Suprapubic skin (tissue), 4 donors: Measurements from ENCODE around the gene CLDN6. TPM values are rescaled to one million over a fixed set of nuclear protein-coding genes. Genes with fewer than 3 reads are reported as not detected.

ENCODE experiments used
- DNase-seq, 2 donors: peaks; one replicate each; pipeline ENCODE4 v3.0.0-alpha.2; 2019; ENCODE audit warnings: low spot score in 2 of 2
- H3K27ac ChIP-seq: fragments of 200-600 bp; sonication (generic); one replicate; pipeline ENCODE4 v1.5.1; 2019
- H3K27me3 ChIP-seq: fragments of 200-600 bp; sonication (generic); one replicate; pipeline ENCODE4 v1.5.1; 2019
- H3K36me3 ChIP-seq: fragments of 200-600 bp; sonication (generic); one replicate; pipeline ENCODE4 v1.5.1; 2019
- H3K4me1 ChIP-seq: fragments of 200-600 bp; sonication (generic); one replicate; pipeline ENCODE4 v1.5.1; 2019
- H3K4me3 ChIP-seq: fragments of 200-600 bp; sonication (generic); one replicate; pipeline ENCODE4 v1.5.1; 2019; ENCODE audit warnings: mild to moderate bottlenecking
- H3K9me3 ChIP-seq: fragments of 200-600 bp; sonication (generic); one replicate; pipeline ENCODE4 v1.5.1; 2019
- EP300 ChIP-seq: sonication (generic); formaldehyde crosslinking; IDR thresholded peaks from one replicate; pipeline ENCODE4 v1.6.1; 2017; ENCODE audit warnings: antibody characterized with exemption
- POLR2A ChIP-seq, 2 donors: fragments of 450-650 bp; IDR thresholded peaks; one replicate each; pipeline ENCODE4 v1.6.1; 2017; ENCODE audit warnings: antibody characterized with exemption in 2 of 2, mild to moderate bottlenecking in 2 of 2, moderate library complexity in 2 of 2
- POLR2AphosphoS5 ChIP-seq, 3 donors: sonication (generic); formaldehyde crosslinking; IDR thresholded peaks; one replicate each; pipeline ENCODE4 v1.6.1; 2017; ENCODE audit warnings: antibody characterized with exemption in 3 of 3
- WGBS: methylation state at CpG from one replicate; pipeline ENCODE4 v1.1.5; 2018; 5-methylcytosine and 5-hydroxymethylcytosine counted together
- total RNA-seq, 4 donors: library from RNA; depleted of rRNA; stranded (reverse); fragments of >200 nt; gene quantifications; one replicate each; pipeline ENCODE4 v1.1.0, GENCODE V29; 2016
- TF ChIP-seq, protein P1 (sequence below), 2 donors: fragments of 200-600 bp in 1 of 2; fragments of 450-650 bp in 1 of 2; sonication (generic) in 1 of 2; IDR thresholded peaks; one replicate each; pipeline ENCODE4 v1.5.1; 2016 to 2019; ENCODE audit warnings: antibody characterized with exemption in 2 of 2, mild to moderate bottlenecking in 1 of 2, moderate library complexity in 1 of 2

Gene CLDN6
- total RNA-seq, 4 donors from 2014 or later: not detected

DNA sequence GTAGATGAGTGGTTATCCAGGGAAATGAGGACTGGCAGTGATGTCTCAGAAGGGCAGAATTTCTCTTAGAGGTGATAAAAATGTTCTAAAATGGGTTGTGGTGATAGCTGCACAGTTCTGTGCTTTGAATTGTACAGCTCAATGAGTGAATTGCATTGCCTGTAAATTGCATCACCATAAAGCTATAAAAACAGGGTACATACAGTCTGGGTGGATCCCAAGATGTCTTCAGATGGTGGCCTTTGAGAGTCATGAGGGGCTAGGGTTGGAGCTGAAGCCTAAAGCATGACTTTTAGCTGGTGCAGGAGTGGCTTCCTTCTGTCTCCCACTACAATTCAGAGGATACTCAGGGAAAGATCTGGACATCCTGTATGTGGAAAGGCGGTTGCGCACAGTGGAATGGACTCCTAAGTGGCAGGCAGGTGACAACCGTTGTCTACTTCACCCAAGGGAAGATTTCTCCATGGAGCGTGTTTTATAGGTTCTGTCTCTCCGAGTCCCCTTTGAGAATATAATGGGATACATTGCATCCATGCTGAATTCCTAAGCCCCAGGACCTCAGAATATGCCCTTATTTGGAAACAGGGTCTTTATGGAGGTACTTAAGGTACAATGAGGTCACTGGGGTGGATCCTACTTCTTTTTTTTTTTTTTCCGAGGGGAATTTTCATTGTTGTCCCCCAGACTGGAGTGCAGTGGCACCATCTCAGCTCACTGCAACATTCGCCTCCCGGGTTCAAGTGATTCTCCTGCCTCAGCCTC, 45.8 kb upstream of the CLDN6 start:
- Histone ChIP-seq H3K27me3 (no peaks in the 10 kb centered on the region), H3K27ac (no peak overlapping the region), H3K4me1 (peaks cover 45% of the 10 kb centered on the region), H3K36me3 (no peaks in the 10 kb centered on the region), H3K4me3 (no peak overlapping the region), H3K9me3 (no peaks in the 10 kb centered on the region)
- WGBS: 97% methylated on average over 8 of the region's 8 CpGs
- no peak for DNase-seq
- no peak for TF ChIP-seq POLR2AphosphoS5 (IDR thresholded peaks at IDR 0.05)
- no peak for TF ChIP-seq POLR2A (IDR thresholded peaks at IDR 0.05)
- TF ChIP-seq, protein P1, sequence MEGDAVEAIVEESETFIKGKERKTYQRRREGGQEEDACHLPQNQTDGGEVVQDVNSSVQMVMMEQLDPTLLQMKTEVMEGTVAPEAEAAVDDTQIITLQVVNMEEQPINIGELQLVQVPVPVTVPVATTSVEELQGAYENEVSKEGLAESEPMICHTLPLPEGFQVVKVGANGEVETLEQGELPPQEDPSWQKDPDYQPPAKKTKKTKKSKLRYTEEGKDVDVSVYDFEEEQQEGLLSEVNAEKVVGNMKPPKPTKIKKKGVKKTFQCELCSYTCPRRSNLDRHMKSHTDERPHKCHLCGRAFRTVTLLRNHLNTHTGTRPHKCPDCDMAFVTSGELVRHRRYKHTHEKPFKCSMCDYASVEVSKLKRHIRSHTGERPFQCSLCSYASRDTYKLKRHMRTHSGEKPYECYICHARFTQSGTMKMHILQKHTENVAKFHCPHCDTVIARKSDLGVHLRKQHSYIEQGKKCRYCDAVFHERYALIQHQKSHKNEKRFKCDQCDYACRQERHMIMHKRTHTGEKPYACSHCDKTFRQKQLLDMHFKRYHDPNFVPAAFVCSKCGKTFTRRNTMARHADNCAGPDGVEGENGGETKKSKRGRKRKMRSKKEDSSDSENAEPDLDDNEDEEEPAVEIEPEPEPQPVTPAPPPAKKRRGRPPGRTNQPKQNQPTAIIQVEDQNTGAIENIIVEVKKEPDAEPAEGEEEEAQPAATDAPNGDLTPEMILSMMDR (IDR thresholded peaks at IDR 0.05): no peak

DNA sequence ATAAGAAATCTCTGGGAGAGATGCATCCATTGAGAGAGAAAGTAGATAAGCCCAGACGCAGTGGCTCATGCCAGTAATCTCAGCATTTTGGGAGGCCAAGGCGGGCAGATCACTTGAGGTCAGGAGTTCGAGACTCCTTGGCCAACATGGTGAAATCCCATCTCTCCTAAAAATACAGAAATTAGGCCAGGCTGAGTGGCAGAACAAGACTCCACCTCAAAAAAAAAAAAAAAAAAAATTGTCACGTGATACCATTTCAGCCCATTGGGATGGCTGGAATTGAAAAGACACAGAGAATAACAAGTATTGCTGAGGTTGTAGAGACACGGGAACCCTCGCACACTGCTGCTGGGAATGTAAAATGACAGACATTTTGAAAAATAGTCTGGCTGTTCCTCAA, 44.6 kb upstream of the CLDN6 start:
- Histone ChIP-seq H3K4me3 (no peak overlapping the region), H3K9me3 (no peaks in the 10 kb centered on the region), H3K4me1 (peaks cover 45% of the 10 kb centered on the region), H3K27me3 (no peaks in the 10 kb centered on the region), H3K27ac (no peak overlapping the region), H3K36me3 (no peaks in the 10 kb centered on the region)
- TF ChIP-seq, protein P1 (IDR thresholded peaks at IDR 0.05): no peak
- TF ChIP-seq POLR2A (IDR thresholded peaks at IDR 0.05): no peak
- no peak for TF ChIP-seq POLR2AphosphoS5 (IDR thresholded peaks at IDR 0.05)
- no peak for TF ChIP-seq EP300
- no peak for DNase-seq
- WGBS: 90% methylated on average over 6 of the region's 6 CpGs

DNA sequence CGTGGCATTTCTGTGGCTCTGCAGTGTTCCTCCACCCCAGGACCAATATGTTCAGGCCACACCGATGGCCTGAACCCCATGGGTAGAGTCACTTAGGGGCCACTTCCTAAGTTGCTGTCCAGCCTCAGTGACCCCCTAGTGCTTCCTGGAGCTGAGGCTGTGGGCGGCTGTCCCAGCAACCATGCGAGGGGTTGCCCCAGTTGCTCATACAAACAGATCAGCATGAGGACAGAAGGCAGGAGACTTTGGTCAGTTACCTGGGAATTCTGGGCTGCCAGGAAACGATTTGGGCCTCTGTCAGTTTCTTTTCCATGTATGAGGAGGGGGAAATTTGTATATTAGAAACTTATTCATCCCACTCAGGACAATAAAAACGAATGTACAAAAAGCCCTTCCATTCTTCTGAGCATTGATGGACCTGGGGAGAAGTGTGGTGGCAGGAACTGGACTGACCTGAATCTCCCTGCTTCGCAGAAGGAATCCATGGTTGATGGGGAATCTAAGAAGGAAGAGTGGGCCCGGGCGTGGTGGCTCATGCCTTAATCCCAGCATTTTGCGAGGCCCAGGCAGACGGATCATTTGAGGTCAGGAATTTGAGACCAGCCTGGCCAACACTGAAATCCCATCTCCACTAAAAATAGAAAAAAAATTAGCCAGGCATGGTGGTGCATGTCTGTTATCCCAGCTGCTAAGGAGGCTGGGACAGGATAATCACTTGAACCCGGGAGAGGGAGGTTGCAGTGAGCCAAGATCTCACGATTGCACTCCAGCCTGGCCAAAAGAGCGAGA, 42.5 kb upstream of the CLDN6 start:
- Histone ChIP-seq H3K27ac (no peak overlapping the region), H3K9me3 (no peaks in the 10 kb centered on the region), H3K4me3 (no peak overlapping the region), H3K27me3 (no peaks in the 10 kb centered on the region), H3K4me1 (peaks cover 30% of the 10 kb centered on the region), H3K36me3 (no peaks in the 10 kb centered on the region)
- TF ChIP-seq EP300 (no peak), POLR2AphosphoS5 (IDR thresholded peaks at IDR 0.05) (no peak)
- TF ChIP-seq, protein P1 (IDR thresholded peaks at IDR 0.05): no peak
- DNase-seq: no peak
- 78% methylated on average over 13 of the region's 14 CpGs for WGBS

DNA sequence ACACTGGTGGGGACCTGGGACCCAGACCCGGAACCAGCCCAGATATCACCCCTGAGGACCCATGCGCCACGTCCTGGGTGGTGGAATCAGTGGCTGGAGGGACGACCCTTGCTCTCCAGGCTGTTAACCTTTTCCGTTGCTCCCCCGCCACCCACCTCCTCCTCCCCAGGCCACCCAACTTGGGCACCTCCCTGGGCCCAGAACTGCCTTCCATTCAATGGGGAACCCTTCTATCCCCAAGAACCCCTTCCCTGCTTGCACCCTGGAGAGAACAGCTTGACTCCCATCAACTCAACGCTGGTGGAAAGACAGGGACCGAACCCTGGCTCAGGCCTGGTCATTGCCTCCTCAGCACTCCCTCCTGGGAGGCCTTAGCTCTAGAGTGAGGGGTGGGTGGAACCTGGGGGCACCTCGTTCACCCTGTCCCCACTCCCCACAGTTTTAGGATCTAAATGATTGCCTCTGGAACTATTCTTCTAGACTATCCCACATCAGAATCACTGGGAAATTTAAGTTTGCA, 41.8 kb upstream of the CLDN6 start:
- H3K36me3 ChIP-seq: no peaks in the 10 kb centered on the region
- peaks cover 23% of the 10 kb centered on the region for H3K4me1 ChIP-seq
- no peak for TF ChIP-seq POLR2AphosphoS5 (IDR thresholded peaks at IDR 0.05)
- no peak for TF ChIP-seq POLR2A (IDR thresholded peaks at IDR 0.05)
- TF ChIP-seq EP300: no peak
- TF ChIP-seq, protein P1 (IDR thresholded peaks at IDR 0.05): no peak
- no peaks in the 10 kb centered on the region for H3K27me3 ChIP-seq
- peak overlapping the region; percentile 89 for H3K4me3 ChIP-seq
- DNase-seq: no peak
- H3K27ac ChIP-seq: peak overlapping the region; percentile 70
- WGBS: 74% methylated on average over 8 of the region's 9 CpGs
- no peaks in the 10 kb centered on the region for H3K9me3 ChIP-seq
